Panc1 (cell line): ENCODE measurements around the gene TMEM86A. TPM values are rescaled to one million over a fixed set of nuclear protein-coding genes. Genes with fewer than 3 reads are reported as not detected.

ENCODE experiments used
- ATAC-seq: fragments of 200-7000 bp; cut with Tn5 transposase; 2 replicates; pipeline ENCODE4 v1.9.1; 2020; ENCODE audit warnings: mild to moderate bottlenecking, moderate library complexity
- BruUV-seq: library from RNA; stranded (reverse); fragments of 400-500 nt; replicated peaks from 2 replicates; lab custom pipeline; 2021; lab: Mats Ljungman, UMichigan
- CTCF ChIA-PET: fragments of 300-600 bp; sonication (Branson Sonifier 250); formaldehyde crosslinking; loops from one replicate; lab custom pipeline; 2022; ENCODE audit warnings: antibody characterized with exemption; lab: Charles Lee
- POLR2A ChIA-PET: fragments of 300-600 bp; sonication (Branson Sonifier 250); formaldehyde crosslinking; loops from one replicate; lab custom pipeline; 2022; ENCODE audit warnings: antibody characterized with exemption; lab: Charles Lee
- DNase-seq: peaks from one replicate; pipeline ENCODE4 v3.0.0-alpha.2; 2010; ENCODE audit warnings: low read depth, low spot score
- H3K27ac ChIP-seq: 2 replicates; pipeline ENCODE4 v1.5.1; 2011; ENCODE audit warnings: mild to moderate bottlenecking, low read length, inconsistent platforms
- H3K27me3 ChIP-seq: fragments of 200-500 bp; sonication (Bioruptor generic); 2 replicates; pipeline ENCODE4 v1.6.0; 2014; ENCODE audit warnings: low read length, inconsistent platforms; ENCODE audit not compliant: control insufficient read depth, insufficient read depth
- H3K36me3 ChIP-seq: fragments of 200-500 bp; sonication (Bioruptor generic); 2 replicates; pipeline ENCODE4 v1.5.1; 2014; ENCODE audit warnings: inconsistent platforms, mild to moderate bottlenecking, low read length, moderate library complexity; ENCODE audit not compliant: control insufficient read depth, insufficient read depth
- H3K4me1 ChIP-seq: 2 replicates; pipeline ENCODE4 v1.5.1; 2011; ENCODE audit warnings: inconsistent platforms, mild to moderate bottlenecking, low read length, moderate library complexity; ENCODE audit not compliant: control insufficient read depth, insufficient read depth
- H3K4me3 ChIP-seq, 2 experiments: 2 replicates each; pipeline ENCODE4 v1.5.1; 2011 to 2012; ENCODE audit warnings: low read depth in 2 of 2, low read length in 2 of 2, mild to moderate bottlenecking in 2 of 2, inconsistent platforms in 1 of 2, moderate library complexity in 1 of 2
- H3K9me3 ChIP-seq: fragments of 200-500 bp; sonication (Bioruptor generic); 2 replicates; pipeline ENCODE4 v1.5.1; 2014; ENCODE audit warnings: low read depth, mild to moderate bottlenecking, inconsistent platforms, low read length, moderate library complexity; ENCODE audit not compliant: control insufficient read depth, insufficient read depth
- POLR2AphosphoS5 ChIP-seq: IDR thresholded peaks from 2 replicates; pipeline ENCODE4 v1.6.1; 2012; ENCODE audit warnings: mild to moderate bottlenecking, low read depth, low read length, moderate library complexity
- REST ChIP-seq, 2 experiments: IDR thresholded peaks; 2 replicates each; pipeline ENCODE4 v1.6.1; 2011 to 2012; ENCODE audit warnings: low read depth in 2 of 2, control low read depth in 1 of 2, low read length in 1 of 2, mild to moderate bottlenecking in 1 of 2, moderate library complexity in 1 of 2; ENCODE audit not compliant: insufficient read depth in 1 of 2
- SIN3A ChIP-seq: IDR thresholded peaks from 2 replicates; pipeline ENCODE4 v1.6.1; 2012; ENCODE audit warnings: low read depth, mild to moderate bottlenecking, low read length, moderate library complexity, borderline replicate concordance; ENCODE audit not compliant: insufficient read depth
- TCF7L2 ChIP-seq: IDR thresholded peaks from 2 replicates; pipeline ENCODE4 v1.6.1; 2011; ENCODE audit warnings: mild to moderate bottlenecking, low read depth, low read length, inconsistent platforms
- in situ Hi-C: cut with HindIII; loops from 2 replicates; pipeline ENCODE4 v1.10.0; 2016; ENCODE audit warnings: low sequenced_read_pairs, low pct_unique_long_range_greater_than_20kb
- intact Hi-C: fragments of 100-400 bp; cut with micrococcal nuclease; formaldehyde crosslinking; loops from one replicate; pipeline ENCODE4 v1.10.0; 2022; ENCODE audit not compliant: unreplicated experiment
- total RNA-seq: library from RNA; stranded (reverse); gene quantifications from one replicate; pipeline ENCODE4 v1.2.1, GENCODE V29; 2021; ENCODE audit not compliant: unreplicated experiment
- TF ChIP-seq, protein P1 (sequence below): fragments of 450-650 bp; IDR thresholded peaks from 2 replicates; pipeline ENCODE4 v1.5.1; 2017; ENCODE audit warnings: mild to moderate bottlenecking

Gene TMEM86A
- total RNA-seq, 1 experiment from 2014 or later, result 0.31 TPM

DNA sequence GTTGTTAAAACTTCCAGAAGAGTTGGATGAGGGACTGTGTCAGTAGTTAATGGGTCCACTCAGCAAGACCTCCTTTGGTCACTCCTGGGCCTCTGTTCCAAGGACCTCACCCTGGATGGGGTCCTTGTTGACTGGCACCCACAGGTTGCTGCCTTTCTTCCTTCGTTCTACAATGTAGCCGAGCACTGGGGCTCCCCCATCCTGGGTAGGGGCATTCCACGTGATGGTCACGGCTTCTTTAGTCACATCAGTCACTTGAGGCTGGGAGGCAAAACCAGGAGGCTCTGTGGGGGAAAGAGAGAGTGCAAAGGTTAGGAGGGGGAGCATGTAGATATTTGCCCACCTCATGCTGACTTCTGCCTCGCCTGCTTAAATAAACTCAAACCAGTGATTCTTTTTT, 12.0 kb downstream of the TMEM86A start:
- no peaks in the 10 kb centered on the region for H3K4me1 ChIP-seq
- no TSS peak for BruUV-seq
- in situ Hi-C loops (no loop called here), intact Hi-C loops (no loop called here)
- H3K27me3 ChIP-seq, result no peaks in the 10 kb centered on the region; the same call in 1 of the 2 replicates
- H3K27ac ChIP-seq, result no peak overlapping the region
- TF ChIP-seq SIN3A (no peak), REST (IDR thresholded peaks at IDR 0.05; ENCODE audit: insufficient read depth in 1 of 2, low read depth in 2 of 2, low read length in 1 of 2) (no peak), TCF7L2 (no peak), POLR2AphosphoS5 (no peak)
- TF ChIP-seq, protein P1, sequence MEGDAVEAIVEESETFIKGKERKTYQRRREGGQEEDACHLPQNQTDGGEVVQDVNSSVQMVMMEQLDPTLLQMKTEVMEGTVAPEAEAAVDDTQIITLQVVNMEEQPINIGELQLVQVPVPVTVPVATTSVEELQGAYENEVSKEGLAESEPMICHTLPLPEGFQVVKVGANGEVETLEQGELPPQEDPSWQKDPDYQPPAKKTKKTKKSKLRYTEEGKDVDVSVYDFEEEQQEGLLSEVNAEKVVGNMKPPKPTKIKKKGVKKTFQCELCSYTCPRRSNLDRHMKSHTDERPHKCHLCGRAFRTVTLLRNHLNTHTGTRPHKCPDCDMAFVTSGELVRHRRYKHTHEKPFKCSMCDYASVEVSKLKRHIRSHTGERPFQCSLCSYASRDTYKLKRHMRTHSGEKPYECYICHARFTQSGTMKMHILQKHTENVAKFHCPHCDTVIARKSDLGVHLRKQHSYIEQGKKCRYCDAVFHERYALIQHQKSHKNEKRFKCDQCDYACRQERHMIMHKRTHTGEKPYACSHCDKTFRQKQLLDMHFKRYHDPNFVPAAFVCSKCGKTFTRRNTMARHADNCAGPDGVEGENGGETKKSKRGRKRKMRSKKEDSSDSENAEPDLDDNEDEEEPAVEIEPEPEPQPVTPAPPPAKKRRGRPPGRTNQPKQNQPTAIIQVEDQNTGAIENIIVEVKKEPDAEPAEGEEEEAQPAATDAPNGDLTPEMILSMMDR, result no peak
- no peak overlapping the region for H3K4me3 ChIP-seq
- POLR2A ChIA-PET, result no interaction called here
- no peak for DNase-seq
- H3K9me3 ChIP-seq, result no peaks in the 10 kb centered on the region
- no peak for ATAC-seq
- CTCF ChIA-PET, result no interaction called here
- H3K36me3 ChIP-seq, result no peaks in the 10 kb centered on the region

- in situ Hi-C loops, result no loop called here
- H3K27me3 ChIP-seq, result peaks cover 6% of the 10 kb centered on the region; the same call in 1 of the 2 replicates
- H3K36me3 ChIP-seq, result no peaks in the 10 kb centered on the region
- BruUV-seq, result no TSS peak
- H3K4me3 ChIP-seq, result no peak overlapping the region
- no peak for DNase-seq
- CTCF ChIA-PET, result interaction anchor here (0.6 kb wide), 1 partner anchor 18 kb away, joined by 3 read pairs; no protein-coding TSS in a partner anchor
- intact Hi-C loops, result no loop called here
- H3K9me3 ChIP-seq, result no peaks in the 10 kb centered on the region
- no peak for TF ChIP-seq SIN3A
- TF ChIP-seq REST (IDR thresholded peaks at IDR 0.05; ENCODE audit: insufficient read depth in 1 of 2, low read depth in 2 of 2, low read length in 1 of 2), result peak in 1 of 2 experiments; percentile 46; a peak in 1 of 4 replicates
- TF ChIP-seq, protein P1, result no peak
- no peak for ATAC-seq
- H3K27ac ChIP-seq, result no peak overlapping the region
- no peaks in the 10 kb centered on the region for H3K4me1 ChIP-seq
- POLR2A ChIA-PET, result no interaction called here
Observed at GRCh38 chr11:18713646-18714442, 15.3 kb downstream of the TMEM86A start.
